ENCODE data around the gene UGT1A5.

The UGT1A5 gene

DNA sequence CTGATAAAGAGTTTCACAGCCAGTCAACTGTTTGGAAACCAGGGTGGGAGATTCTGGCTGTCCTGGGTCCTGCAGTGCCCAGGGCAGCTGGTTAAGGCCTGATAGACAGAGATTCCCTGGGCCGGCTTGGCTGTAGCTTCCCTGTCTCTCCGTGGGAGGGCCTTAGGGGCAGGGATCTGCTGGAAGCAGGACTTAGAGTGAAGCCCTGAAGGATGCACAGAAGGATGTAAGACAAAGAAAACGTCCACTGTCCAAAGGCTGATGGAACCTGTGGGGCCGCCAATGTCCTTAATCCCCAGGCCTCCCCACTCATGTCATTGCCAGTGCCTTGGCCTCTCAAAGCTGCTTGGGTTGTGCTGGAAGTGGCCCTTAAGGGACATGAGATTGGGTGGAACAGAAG is 98.4 kb downstream of the UGT1A5 start:
- DNase-seq, result no peak

GRCh38 chr2:233811732-233812131 is 99.0 kb downstream of the UGT1A5 start:
- no peak for DNase-seq

DNA sequence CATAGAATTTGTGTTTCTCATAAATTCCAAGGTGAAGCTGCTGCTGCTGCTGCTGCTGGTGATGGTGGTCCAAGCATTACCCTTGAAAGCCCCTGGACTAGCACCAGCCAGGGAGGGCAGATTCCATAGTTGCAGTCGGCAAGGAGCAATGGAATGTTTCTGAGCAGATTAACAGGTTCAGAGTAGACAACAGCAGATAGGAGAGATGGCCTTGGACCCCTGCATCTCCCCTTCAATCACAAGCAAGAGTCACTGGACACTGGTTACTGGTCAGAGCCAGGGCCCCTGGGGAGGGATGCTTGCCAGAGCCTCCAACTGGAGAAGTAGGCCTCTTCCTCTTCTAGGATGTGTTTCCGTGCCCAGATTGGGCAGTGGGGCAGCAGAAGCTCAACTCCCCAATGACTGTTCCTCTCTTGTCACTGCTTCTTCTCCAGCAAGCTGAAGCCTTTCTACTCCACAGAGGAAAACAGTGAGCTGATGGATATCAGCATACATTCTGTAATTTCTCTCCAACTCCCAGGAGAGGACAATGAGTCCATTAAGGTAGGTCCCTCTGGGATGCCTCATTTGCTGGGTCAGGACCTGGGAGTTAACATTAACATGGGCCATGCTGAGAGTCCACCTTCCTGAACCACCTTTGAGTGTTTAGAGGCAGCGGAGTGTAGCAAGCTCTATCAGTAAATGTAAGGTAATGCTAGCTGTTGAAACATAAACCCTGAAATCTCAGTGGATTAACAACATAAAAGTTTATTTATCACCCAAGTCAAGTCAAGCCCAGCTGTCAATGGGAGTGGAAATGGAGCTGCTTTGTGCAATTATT is 100.7 kb downstream of the UGT1A5 start:
- no peak for DNase-seq

- DNase-seq, result no peak
Observed at GRCh38 chr2:233814056-233814835, 101.5 kb downstream of the UGT1A5 start.

GRCh38 chr2:233815861-233816260 is 103.2 kb downstream of the UGT1A5 start:
- no peak for DNase-seq

DNA sequence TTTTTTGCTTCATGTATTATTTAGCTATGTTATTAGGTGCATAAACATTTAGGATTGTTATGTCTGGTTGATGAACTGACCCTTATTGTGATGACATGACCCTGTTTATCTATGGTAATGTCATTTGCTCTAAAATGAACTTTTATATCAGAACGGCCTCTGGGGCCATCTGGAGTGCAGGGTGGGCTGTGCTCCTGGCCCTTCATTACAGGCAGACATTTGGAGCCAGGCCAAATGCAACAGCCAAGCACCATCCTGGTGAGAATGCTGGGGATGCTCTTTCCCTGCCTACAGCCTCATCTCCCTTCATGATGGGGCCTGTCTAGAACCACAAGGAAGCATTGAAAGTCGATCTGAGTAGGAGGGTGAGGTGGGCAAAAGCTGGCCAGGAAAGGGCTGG is 103.6 kb downstream of the UGT1A5 start:
- DNase-seq, result no peak

DNA sequence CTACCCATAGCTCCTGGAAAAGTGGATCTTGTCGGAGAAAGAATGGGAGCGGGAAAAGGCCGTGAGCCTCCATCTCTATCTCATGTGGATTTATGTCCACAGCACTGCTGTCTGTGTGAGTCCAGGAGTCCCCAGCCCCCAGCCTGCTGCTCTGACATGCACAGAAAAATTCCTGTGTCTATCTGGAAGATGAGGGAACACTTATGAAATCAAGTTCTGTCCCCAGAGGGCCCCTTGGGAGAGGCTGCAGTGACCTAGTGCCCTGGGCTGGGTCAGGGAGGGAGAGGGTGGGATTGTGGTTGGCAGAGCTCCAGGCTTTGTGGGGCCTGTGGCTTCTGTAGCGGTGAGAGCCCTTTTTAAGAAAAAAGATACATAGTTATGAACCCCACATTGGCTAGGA is 104.1 kb downstream of the UGT1A5 start:
- DNase-seq, result no peak

DNA sequence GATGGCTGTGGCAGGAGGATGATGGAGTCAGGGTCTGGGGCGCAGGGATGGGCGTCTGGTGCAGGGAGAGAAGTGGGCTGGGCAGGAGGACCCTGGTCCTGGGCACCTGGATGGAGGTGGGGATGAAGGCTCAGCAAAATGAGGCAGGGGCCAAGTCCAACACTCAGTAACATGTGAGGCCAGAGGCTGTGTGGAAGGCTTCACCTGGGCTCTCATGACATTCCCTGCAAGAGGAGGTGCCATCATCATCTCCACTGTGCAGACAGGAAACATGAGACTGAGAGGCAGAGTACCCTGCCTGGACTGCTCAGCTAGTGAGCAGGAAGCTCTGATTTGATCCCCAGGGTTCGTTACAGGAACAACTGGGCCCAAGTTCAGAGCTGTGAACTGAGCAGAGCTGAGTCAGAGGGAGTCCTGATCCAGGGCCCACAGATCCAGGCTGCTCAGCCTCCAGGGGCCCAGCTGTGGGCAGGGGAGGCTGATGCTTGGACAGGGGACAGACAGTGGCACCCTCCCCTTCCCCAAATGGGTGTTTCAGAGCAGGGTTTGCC is 104.7 kb downstream of the UGT1A5 start:
- no peak for DNase-seq

GRCh38 chr2:233817995-233818638 is 105.4 kb downstream of the UGT1A5 start:
- DNase-seq, result no peak

DNA sequence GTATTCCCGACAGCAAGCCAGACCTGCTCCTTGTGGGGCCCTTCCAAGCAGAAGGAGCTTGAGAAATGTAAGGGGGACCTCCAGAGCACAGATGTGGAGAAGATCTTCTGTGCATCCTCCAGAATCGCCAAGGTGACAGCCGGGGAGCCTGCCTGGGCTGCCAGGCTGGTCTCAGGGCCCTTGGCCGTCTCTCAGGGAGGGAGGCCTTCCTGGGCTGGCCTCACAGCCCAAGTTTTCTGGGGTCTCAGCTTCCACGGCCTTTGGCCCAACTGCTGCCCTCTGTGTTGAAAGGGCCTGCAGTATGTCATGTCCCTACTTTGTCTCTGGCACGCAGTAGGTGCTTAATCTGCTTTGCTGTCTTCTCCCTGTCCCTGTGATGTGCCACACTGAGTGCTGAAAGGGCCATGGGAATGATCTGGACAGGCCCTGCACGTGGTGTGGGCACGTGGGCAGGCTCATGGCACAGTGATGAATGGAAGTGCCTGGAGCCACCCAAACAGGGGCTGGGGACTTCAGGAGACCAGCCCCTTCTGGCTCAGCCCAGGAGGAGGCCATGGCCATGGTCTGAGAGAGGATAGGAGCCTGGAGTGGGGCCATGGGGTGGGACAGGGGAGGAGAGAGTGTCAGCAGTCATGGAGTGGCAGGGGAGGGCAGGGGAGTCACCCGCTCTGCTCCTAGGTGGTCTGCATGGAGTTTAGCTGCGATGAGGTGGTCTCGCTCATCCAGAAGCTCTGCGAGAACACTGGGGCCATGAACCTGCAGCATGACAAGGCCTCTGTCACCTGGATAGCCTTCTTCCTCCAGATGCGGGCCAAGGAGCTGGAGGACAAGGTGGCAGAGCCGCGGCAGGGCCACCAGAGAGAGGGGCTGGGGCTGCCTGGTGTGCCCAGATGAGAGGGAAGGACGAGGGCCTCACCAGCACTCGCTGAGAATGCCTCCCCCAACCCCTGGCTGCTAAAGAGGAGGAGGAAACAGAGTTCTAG is 106.2 kb downstream of the UGT1A5 start:
- DNase-seq, result no peak

GRCh38 chr2:233819884-233820773 is 107.4 kb downstream of the UGT1A5 start:
- no peak for DNase-seq

- no peak for DNase-seq
Observed at GRCh38 chr2:233820774-233821105, 108.0 kb downstream of the UGT1A5 start.

- no peak for DNase-seq
Observed at GRCh38 chr2:233821196-233821595, 108.5 kb downstream of the UGT1A5 start.

GRCh38 chr2:233821709-233822100 is 109.0 kb downstream of the UGT1A5 start:
- DNase-seq, result no peak

DNA sequence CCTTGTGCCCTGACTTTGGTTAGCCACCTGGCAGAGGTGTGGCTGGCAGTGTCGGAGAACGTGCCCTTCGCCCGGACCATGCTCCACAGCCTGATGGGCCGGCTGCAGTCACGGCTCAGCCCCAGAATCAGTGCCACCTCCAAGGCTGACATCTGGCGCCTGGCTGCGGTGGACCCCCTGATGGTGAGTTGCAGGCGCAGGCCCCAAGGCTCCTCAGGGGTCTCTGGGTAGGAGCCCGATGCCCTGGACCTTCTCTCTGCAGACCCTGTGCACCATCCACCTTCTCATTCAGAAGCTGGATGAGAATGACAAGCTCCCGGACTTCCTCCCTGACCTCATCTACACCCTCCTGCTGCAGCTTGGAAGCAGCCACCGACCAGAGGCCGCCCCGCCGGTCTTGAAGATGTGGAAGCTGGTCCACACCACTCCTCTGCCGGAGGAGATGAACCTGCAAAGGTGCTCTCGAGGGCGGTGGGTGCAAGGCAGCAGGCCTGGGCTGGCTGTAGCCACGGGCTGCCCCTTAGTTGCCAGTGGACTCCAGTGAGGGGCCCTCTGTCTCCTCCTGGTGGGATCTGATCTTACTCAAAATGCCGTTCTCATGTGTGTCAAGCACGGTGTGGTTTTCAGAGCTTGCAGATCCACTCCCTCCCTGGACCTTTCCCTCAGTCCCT is 109.5 kb downstream of the UGT1A5 start:
- no peak for DNase-seq
